ENCODE data around the gene NAT10.

DNA sequence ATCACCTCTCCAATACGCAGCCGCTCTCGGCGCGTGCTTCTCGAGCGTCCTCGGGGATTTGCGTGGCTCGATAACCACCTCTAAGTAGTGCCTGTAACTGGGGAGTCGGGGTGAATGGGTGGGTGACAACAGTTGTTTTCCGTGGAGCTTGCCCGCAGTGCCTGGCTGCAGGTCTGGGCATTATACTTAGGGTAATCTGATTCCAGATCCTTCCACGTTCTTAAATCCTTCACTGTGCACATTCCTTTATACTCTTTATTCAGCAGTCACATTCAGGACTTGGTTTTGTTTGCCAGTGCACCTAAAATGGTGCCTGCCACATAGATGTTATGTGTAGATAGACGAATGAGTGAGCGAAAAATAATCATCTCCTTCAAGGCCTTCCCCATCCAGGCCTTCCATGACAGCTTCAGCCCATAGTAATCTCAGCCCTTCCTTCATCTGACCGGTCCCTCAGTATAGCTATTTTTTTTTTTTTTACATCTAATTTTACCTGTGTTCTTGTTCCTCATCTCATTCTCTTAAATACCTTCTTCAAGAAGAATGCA lies 602 bp downstream of the NAT10 start:
- no peak for TF ChIP-seq RAD21 (conservative IDR thresholded peaks at IDR 0.05)
- TF ChIP-seq EP300 (conservative IDR thresholded peaks at IDR 0.05; ENCODE audit: poor library complexity, severe bottlenecking), result no peak

Data from neural cell (in vitro differentiated cells).